ENCODE data around the gene RPS6KA4.
"Not testable (repeated sequence)": the region's sequence is repeated elsewhere in the genome, so short reads cannot be mapped to it uniquely, and the experiment has no call there.

RPS6KA4 gene

DNA sequence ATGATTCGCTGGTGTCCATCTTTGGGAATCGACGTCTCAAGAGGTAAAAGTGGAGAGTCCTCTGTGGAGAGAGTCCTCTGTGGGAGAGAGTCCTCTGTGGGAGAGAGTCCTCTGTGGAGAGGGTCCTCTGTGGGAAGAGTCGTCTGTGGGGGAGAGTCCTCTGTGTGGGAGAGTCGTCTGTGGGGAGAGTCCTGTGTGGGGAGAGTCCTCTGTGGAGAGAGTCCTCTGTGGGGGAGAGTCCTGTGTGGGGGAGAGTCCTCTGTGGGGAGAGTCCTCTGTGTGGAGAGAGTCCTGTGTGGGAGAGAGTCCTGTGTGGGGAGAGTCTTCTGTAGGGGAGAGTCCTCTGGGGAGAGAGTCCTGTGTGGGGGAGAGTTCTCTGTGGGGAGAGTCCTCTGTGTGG lies 37.9 kb upstream of the RPS6KA4 start:
- CTCF ChIA-PET, result interaction anchor here (1.8 kb wide), 1 partner anchor 35 kb away, joined by 4 read pairs; no protein-coding TSS in a partner anchor
- POLR2A ChIA-PET, result no interaction called here
- no peak for DNase-seq (ENCODE audit: extremely low spot score)
- TF ChIP-seq, protein P1, sequence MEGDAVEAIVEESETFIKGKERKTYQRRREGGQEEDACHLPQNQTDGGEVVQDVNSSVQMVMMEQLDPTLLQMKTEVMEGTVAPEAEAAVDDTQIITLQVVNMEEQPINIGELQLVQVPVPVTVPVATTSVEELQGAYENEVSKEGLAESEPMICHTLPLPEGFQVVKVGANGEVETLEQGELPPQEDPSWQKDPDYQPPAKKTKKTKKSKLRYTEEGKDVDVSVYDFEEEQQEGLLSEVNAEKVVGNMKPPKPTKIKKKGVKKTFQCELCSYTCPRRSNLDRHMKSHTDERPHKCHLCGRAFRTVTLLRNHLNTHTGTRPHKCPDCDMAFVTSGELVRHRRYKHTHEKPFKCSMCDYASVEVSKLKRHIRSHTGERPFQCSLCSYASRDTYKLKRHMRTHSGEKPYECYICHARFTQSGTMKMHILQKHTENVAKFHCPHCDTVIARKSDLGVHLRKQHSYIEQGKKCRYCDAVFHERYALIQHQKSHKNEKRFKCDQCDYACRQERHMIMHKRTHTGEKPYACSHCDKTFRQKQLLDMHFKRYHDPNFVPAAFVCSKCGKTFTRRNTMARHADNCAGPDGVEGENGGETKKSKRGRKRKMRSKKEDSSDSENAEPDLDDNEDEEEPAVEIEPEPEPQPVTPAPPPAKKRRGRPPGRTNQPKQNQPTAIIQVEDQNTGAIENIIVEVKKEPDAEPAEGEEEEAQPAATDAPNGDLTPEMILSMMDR (IDR thresholded peaks at IDR 0.05; ENCODE audit: control extremely low read depth, extremely low read depth, low read depth, missing control alignments), result no peak

DNA sequence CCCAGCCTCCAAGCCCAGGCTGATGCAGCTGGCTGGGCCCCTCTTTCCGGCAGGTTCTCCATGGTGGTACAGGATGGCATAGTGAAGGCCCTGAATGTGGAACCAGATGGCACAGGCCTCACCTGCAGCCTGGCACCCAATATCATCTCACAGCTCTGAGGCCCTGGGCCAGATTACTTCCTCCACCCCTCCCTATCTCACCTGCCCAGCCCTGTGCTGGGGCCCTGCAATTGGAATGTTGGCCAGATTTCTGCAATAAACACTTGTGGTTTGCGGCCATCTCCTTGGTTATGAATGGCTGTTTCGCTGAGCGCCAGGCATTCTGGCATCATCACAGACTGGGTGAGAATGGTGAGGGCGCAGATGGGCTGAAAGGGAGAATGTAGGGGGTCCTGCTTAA lies 37.4 kb upstream of the RPS6KA4 start:
- POLR2A ChIA-PET, result no interaction called here
- CTCF ChIA-PET, result interaction anchor here (1.8 to 2.5 kb wide), 2 partner anchors 10 to 35 kb away, joined by 4 to 14 read pairs; no protein-coding TSS in a partner anchor
- TF ChIP-seq, protein P1 (IDR thresholded peaks at IDR 0.05; ENCODE audit: control extremely low read depth, extremely low read depth, low read depth, missing control alignments), result no peak
- no peak for DNase-seq (ENCODE audit: extremely low spot score)

DNA sequence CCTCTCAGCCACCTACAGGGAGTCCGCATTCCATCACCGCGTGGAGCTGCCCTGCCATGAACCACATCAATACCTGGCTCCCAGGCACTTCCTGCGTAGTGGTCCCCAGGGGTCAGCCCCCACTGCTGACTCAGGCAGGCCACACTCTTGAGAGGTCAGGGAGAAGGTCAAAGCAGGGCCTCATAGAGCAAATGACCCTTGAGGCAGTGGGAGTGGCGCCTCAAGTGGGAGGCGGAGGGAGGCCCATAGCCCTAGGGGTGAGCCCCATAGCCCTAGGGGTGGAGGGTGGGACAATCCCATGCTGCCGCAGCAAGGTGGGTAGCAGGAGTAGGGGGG lies 36.1 kb upstream of the RPS6KA4 start:
- TF ChIP-seq, protein P1 (IDR thresholded peaks at IDR 0.05; ENCODE audit: control extremely low read depth, extremely low read depth, low read depth, missing control alignments), result no peak
- DNase-seq (ENCODE audit: extremely low spot score), result no peak
- ChIA-PET CTCF (interaction anchor here (1.1 to 2.5 kb wide), 5 partner anchors 9 to 118 kb away, joined by 3 to 14 read pairs (median 4); no protein-coding TSS in a partner anchor), POLR2A (interaction anchor here (1.3 kb wide), 1 partner anchor 12 kb away, joined by 3 read pairs; no protein-coding TSS in a partner anchor)

DNA sequence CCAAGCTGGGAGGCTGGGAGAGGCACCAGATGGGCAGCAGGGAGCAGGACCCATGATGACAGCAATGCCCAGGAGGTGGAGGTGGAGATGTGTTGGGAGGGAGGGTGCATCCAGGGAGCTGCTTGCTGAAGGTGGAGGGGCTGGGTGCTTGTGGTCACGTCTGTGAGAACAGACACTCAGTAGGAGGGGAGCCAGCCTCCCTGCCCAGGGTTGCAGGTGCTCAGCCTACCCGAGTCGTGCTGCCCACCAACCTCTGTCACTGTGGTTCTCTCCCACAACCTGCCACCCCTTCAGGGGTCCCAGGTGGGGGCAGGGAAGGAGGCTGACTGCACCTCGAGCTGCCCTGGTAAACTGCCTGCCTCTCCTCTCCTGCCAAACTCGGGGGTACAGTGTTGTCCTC lies 35.6 kb upstream of the RPS6KA4 start:
- DNase-seq (ENCODE audit: extremely low spot score), result no peak
- CTCF ChIA-PET, result interaction anchor here (1.1 to 2.5 kb wide), 5 partner anchors 8 to 119 kb away, joined by 3 to 14 read pairs (median 4); no protein-coding TSS in a partner anchor
- TF ChIP-seq, protein P1 (IDR thresholded peaks at IDR 0.05; ENCODE audit: control extremely low read depth, extremely low read depth, low read depth, missing control alignments), result no peak
- POLR2A ChIA-PET, result interaction anchor here (1.3 kb wide), 2 partner anchors 12 to 137 kb away, joined by 3 read pairs; partner anchors contain the start of gene STIP1

DNA sequence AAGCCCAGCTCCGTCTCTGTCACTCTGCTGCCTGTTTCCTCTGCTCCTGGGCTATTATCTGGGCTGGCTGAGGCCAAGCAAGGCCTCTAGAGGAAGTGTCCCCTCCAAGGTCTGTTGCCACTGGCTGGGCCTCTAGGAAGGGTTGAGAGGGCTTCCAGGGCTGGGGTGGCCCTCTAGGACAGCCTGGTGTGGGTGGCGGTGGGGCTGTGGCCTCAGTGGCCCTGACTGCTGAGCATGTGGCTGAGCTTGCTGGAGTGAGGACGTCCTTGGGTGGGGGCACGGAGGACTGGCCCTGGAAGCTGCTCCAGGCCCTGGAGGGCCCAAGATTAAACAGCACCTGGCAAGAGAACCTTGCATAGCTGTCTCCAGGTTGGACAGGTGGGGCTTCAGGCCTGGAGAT lies 35.0 kb upstream of the RPS6KA4 start:
- POLR2A ChIA-PET, result interaction anchor here (1.3 kb wide), 2 partner anchors 11 to 138 kb away, joined by 3 read pairs; partner anchors contain the start of gene STIP1
- not testable (repeated sequence) for DNase-seq (ENCODE audit: extremely low spot score)
- CTCF ChIA-PET, result interaction anchor here (1.1 to 2.5 kb wide), 6 partner anchors 8 to 126 kb away, joined by 3 to 14 read pairs (median 4); no protein-coding TSS in a partner anchor

DNA sequence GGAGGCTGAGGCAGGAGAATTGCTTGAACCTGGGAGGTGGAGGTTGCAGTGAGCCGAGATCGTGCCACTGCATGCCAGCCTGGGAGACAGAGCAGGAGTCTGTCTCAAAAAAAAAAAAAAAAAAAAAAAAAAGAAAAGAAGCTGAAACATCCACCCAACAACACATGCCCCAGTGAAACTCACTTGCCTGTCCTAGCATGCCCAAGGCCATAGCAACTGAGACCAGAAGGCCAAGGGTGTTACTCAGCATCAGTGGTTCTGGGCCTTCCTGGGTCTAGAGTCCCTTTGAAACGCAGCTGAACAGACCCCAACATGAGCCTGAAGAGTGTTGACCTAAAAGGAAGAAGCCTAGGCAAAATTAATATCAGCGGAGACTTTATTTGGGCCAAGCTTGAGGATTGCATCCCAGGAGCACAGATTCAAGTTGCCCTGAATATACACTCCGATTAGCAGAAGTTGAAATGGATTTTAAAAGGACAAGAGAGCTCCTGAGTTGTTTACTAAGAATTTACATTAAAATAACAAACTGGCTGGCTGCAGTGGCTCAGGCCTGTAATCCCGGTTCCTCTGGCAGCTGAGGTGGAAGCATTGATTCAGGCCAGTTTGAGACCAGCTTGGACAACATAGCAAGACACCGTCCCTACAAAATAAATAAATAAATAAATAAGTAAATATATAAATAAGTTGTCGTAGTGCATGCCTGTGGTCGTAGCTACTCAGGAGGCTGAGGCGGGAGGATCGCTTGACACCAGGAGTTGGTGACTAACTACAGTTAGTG lies 34.1 kb upstream of the RPS6KA4 start:
- no peak for DNase-seq (ENCODE audit: extremely low spot score)
- ChIA-PET CTCF (interaction anchor here (1.2 to 1.8 kb wide), 3 partner anchors 24 to 125 kb away, joined by 3 to 4 read pairs (median 4); no protein-coding TSS in a partner anchor), POLR2A (interaction anchor here (0.6 to 1.3 kb wide), 3 partner anchors 10 to 1405 kb away, joined by 3 to 6 read pairs (median 5); partner anchors contain the start of gene STIP1)
- TF ChIP-seq, protein P1 (IDR thresholded peaks at IDR 0.05; ENCODE audit: control extremely low read depth, extremely low read depth, low read depth, missing control alignments), result no peak

DNA sequence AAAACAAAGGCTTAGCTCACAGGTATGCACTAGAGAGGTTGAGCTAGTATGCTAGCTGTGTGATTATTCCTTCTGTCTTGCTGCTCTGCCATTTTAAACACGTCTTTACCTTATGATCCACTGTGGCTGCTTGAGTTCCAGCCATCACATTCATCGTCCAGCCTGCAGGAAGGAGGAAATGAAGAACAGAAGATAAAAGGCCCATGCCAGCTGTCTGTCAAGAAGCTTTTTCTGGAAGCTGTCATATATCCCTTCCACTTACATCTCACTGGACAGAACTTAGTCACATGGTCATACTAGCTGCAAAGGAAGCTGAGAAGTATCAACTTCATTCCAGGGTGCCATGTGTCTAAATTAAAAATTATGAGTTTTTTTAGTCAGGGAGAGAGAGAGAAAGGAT lies 31.6 kb upstream of the RPS6KA4 start:
- DNase-seq (ENCODE audit: extremely low spot score), result no peak
- ChIA-PET CTCF (interaction anchor here (1.0 to 1.5 kb wide), 2 partner anchors 10 to 28 kb away, joined by 3 to 4 read pairs; partner anchors contain the start of gene PRDX5), POLR2A (interaction anchor here (1.8 kb wide), 1 partner anchor 10 kb away, joined by 5 read pairs; the partner anchor contains the start of genes PRDX5 and TRMT112)
- TF ChIP-seq, protein P1 (IDR thresholded peaks at IDR 0.05; ENCODE audit: control extremely low read depth, extremely low read depth, low read depth, missing control alignments), result no peak

Measured in GM10248 (cell line).